K562 (cell line): ENCODE data around the gene ACRV1. TPM values are rescaled to one million over a fixed set of nuclear protein-coding genes. Genes with fewer than 3 reads are reported as not detected.
A peak's percentile ranks its signal among the peaks of the same experiment; 100 is the strongest.

ENCODE experiments used
- BCL6 ChIP-seq: fragments of 250-450 bp; sonication (Bioruptor Pico); IDR thresholded peaks from 2 replicates; pipeline ENCODE4 v1.4.0; 2020
- BCOR ChIP-seq: fragments of 450-650 bp; IDR thresholded peaks from 2 replicates; pipeline ENCODE4 v1.6.1; 2016
- BRD9 ChIP-seq: fragments of 450-650 bp; IDR thresholded peaks from 2 replicates; pipeline ENCODE4 v1.6.1; 2018; ENCODE audit warnings: low read depth; ENCODE audit not compliant: partially characterized antibody
- C11orf30 ChIP-seq: fragments of 450-650 bp; IDR thresholded peaks from 2 replicates; pipeline ENCODE4 v1.6.1; 2016; ENCODE audit warnings: low read depth, mild to moderate bottlenecking
- CBX3 ChIP-seq, 2 experiments: IDR thresholded peaks; 1 replicate in 1 of 2; 2 replicates in 1 of 2; pipeline ENCODE4 v1.6.1; 2012; ENCODE audit warnings: inconsistent platforms in 2 of 2, low read length in 2 of 2, borderline replicate concordance in 1 of 2, control low read depth in 1 of 2
- ERF ChIP-seq: fragments of 450-650 bp; formaldehyde crosslinking; IDR thresholded peaks from 2 replicates; pipeline ENCODE4 v1.4.0; 2020; ENCODE audit warnings: mild to moderate bottlenecking, mixed read lengths
- FUS ChIP-seq: fragments of 200-400 bp; formaldehyde crosslinking; optimal IDR thresholded peaks from 2 replicates; pipeline ENCODE3; 2017; ENCODE audit warnings: low read depth, low read length
- GTF2A2 ChIP-seq: IDR thresholded peaks from 2 replicates; pipeline ENCODE4 v1.6.1; 2016; ENCODE audit warnings: mild to moderate bottlenecking, missing genetic modification characterization, missing compliant biosample characterization
- KDM1A ChIP-seq, 2 experiments: fragments of 450-650 bp; IDR thresholded peaks; 2 replicates each; pipeline ENCODE4 v1.6.1; 2016; ENCODE audit warnings: mild to moderate bottlenecking in 2 of 2
- KLF13 ChIP-seq: fragments of 450-650 bp; IDR thresholded peaks from 2 replicates; pipeline ENCODE4 v1.6.1; 2016; ENCODE audit warnings: missing genetic modification characterization, low read depth, mild to moderate bottlenecking, missing compliant biosample characterization, moderate library complexity, borderline replicate concordance
- KLF6 ChIP-seq: fragments of 250-450 bp; sonication (Bioruptor Pico); IDR thresholded peaks from 2 replicates; pipeline ENCODE4 v1.4.0; 2020; ENCODE audit warnings: mild to moderate bottlenecking, moderate library complexity, borderline replicate concordance
- NCOA2 ChIP-seq, 2 experiments: fragments of 450-650 bp; IDR thresholded peaks; 2 replicates each; pipeline ENCODE4 v1.6.1; 2018; ENCODE audit warnings: mild to moderate bottlenecking in 2 of 2, moderate library complexity in 1 of 2; ENCODE audit not compliant: partially characterized antibody in 2 of 2
- NR2C1 ChIP-seq, 2 experiments: fragments of 450-650 bp; IDR thresholded peaks; 2 replicates each; pipeline ENCODE4 v1.6.1; 2017; ENCODE audit warnings: mild to moderate bottlenecking in 2 of 2, antibody characterized with exemption in 1 of 2, inconsistent platforms in 1 of 2, missing compliant biosample characterization in 1 of 2, missing genetic modification characterization in 1 of 2
- RBM25 ChIP-seq: fragments of 200-400 bp; formaldehyde crosslinking; IDR thresholded peaks from 2 replicates; pipeline ENCODE4 v1.6.1; 2018; ENCODE audit warnings: low read length, low read depth, moderate library complexity; ENCODE audit not compliant: severe bottlenecking
- SNIP1 ChIP-seq: fragments of 450-650 bp; IDR thresholded peaks from 2 replicates; pipeline ENCODE4 v1.7.1; 2017; ENCODE audit warnings: low read depth, mild to moderate bottlenecking
- TCF7 ChIP-seq: sonication (generic); IDR thresholded peaks from 2 replicates; pipeline ENCODE4 v1.6.1; 2016; ENCODE audit warnings: antibody characterized with exemption, borderline replicate concordance
- ZC3H8 ChIP-seq: fragments of 450-650 bp; IDR thresholded peaks from 2 replicates; pipeline ENCODE4 v1.6.1; 2017
- ZKSCAN8 ChIP-seq: fragments of 200-800 bp; sonication (Bioruptor generic); IDR thresholded peaks from 2 replicates; pipeline ENCODE4 v1.6.1; 2016; ENCODE audit warnings: missing genetic modification characterization, missing compliant biosample characterization
- ZNF12 ChIP-seq: sonication (generic); formaldehyde crosslinking; IDR thresholded peaks from 2 replicates; pipeline ENCODE4 v1.4.0; 2020; ENCODE audit warnings: mild to moderate bottlenecking, missing genetic modification reagents
- ZNF184 ChIP-seq: sonication (generic); formaldehyde crosslinking; IDR thresholded peaks from 2 replicates; pipeline ENCODE4 v1.5.0; 2020; ENCODE audit warnings: missing genetic modification reagents
- ZSCAN32 ChIP-seq: fragments of 450-650 bp; formaldehyde crosslinking; IDR thresholded peaks from 2 replicates; pipeline ENCODE4 v1.4.0; 2020; ENCODE audit warnings: mild to moderate bottlenecking, moderate library complexity
- polyA plus RNA-seq, 8 experiments: library from polyadenylated mRNA; depleted of rRNA in 4 of 8; stranded (reverse) in 5 of 8; unstranded in 3 of 8; fragments of >200 nt; fragmentation: Nextera tagmentation in 2 of 8; fragmentation: Illumina TruSeq in 1 of 8; extraction: Ambion mirVana in 2 of 8; extraction: Trizol in 1 of 8; gene quantifications; 2 replicates each; pipeline versions ENCODE4 v1.2.1 to v1.2.3, GENCODE V29; 2011 to 2014; ENCODE audit warnings: inconsistent platforms in 1 of 8, missing spikeins in 1 of 8
- total RNA-seq, 7 experiments: library from RNA; depleted of rRNA in 6 of 7; stranded (reverse); fragments of >200 nt in 6 of 7; fragmentation: Illumina TruSeq in 2 of 7; extraction: Trizol in 2 of 7; gene quantifications; 2 replicates each; pipeline versions ENCODE4 v1.2.1 to v1.2.3, GENCODE V29; 2011 to 2021; ENCODE audit warnings: low replicate concordance in 1 of 7
- TF ChIP-seq, protein P1 (sequence below): fragments of 250-450 bp; sonication (Bioruptor Pico); IDR thresholded peaks from 2 replicates; pipeline ENCODE4 v1.8.0; 2021; ENCODE audit warnings: moderate library complexity, mild to moderate bottlenecking, inconsistent platforms
- TF ChIP-seq, protein P2 (sequence below): IDR thresholded peaks from 3 replicates; pipeline ENCODE4 v1.6.1; 2011; ENCODE audit warnings: borderline replicate concordance, mild to moderate bottlenecking; ENCODE audit not compliant: insufficient read length, insufficient read depth

The ACRV1 gene
- total and polyA plus RNA-seq, 9 of the 15 experiments (the other 6 are each of a cell fraction or from before 2014, with no cell fraction given) = 0.22 to 0.25 TPM; not detected in 7

DNA sequence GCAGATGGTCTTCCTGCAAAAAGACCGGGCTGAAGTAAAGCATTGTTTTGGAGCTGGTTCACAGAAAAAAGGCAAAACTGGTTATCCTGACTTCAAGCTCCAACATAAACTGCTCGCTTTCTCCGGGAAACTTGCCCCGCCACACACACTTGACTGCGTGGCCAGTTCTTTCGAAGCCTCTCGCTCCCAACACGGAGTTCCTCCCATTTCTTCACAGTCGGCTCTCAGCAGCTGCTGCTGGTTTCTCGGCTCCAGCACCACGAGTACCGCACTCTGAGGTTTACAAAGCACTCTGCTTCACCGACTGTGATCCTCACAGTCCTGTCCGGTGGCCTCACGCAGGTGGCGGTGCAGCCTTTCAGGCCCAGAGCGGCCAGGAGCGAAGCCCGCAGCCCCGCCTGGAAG lies 55.4 kb downstream of the ACRV1 start (continued):
- TF ChIP-seq, protein P1, sequence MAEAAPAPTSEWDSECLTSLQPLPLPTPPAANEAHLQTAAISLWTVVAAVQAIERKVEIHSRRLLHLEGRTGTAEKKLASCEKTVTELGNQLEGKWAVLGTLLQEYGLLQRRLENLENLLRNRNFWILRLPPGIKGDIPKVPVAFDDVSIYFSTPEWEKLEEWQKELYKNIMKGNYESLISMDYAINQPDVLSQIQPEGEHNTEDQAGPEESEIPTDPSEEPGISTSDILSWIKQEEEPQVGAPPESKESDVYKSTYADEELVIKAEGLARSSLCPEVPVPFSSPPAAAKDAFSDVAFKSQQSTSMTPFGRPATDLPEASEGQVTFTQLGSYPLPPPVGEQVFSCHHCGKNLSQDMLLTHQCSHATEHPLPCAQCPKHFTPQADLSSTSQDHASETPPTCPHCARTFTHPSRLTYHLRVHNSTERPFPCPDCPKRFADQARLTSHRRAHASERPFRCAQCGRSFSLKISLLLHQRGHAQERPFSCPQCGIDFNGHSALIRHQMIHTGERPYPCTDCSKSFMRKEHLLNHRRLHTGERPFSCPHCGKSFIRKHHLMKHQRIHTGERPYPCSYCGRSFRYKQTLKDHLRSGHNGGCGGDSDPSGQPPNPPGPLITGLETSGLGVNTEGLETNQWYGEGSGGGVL = no peak
- TF ChIP-seq ZKSCAN8 (CRISPR knock-in tag) = peak; percentile 50; the same call in 1 of the 2 replicates
- TF ChIP-seq RBM25 = no peak
- no peak for TF ChIP-seq ZNF12 (CRISPR knock-in tag)
- no peak for TF ChIP-seq BCOR
- TF ChIP-seq, protein P2, sequence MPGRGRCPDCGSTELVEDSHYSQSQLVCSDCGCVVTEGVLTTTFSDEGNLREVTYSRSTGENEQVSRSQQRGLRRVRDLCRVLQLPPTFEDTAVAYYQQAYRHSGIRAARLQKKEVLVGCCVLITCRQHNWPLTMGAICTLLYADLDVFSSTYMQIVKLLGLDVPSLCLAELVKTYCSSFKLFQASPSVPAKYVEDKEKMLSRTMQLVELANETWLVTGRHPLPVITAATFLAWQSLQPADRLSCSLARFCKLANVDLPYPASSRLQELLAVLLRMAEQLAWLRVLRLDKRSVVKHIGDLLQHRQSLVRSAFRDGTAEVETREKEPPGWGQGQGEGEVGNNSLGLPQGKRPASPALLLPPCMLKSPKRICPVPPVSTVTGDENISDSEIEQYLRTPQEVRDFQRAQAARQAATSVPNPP = no peak
- TF ChIP-seq TCF7 = no peak
- TF ChIP-seq NR2C1 (IDR thresholded peaks at IDR 0.05) = no peak
- no peak for TF ChIP-seq NR2C1 (tag; IDR thresholded peaks at IDR 0.05)
- no peak for TF ChIP-seq ZC3H8
- TF ChIP-seq SNIP1 = peak; percentile 46; the same call in 1 of the 2 replicates
- no peak for TF ChIP-seq ZNF184
- TF ChIP-seq KLF13 (tag) = no peak; the same call in 1 of the 2 replicates
- no peak for TF ChIP-seq KLF6
- TF ChIP-seq FUS = no peak
- TF ChIP-seq ZSCAN32 = no peak
- no peak; the same call in 1 of the 2 replicates for TF ChIP-seq ERF (CRISPR knock-in tag)
- no peak for TF ChIP-seq C11orf30
- TF ChIP-seq BCL6 = no peak
- TF ChIP-seq BRD9 = no peak
- no peak for TF ChIP-seq KDM1A (IDR thresholded peaks at IDR 0.05)
- no peak for TF ChIP-seq GTF2A2 (tag)
- TF ChIP-seq CBX3 (IDR thresholded peaks at IDR 0.05; ENCODE audit: borderline replicate concordance in 1 of 2, low read length in 2 of 2) = no peak
- no peak for TF ChIP-seq NCOA2 (IDR thresholded peaks at IDR 0.05; ENCODE audit: partially characterized antibody in 2 of 2)
